Measurements from ENCODE around the gene PNPLA8.
"Not testable (repeated sequence)": the region's sequence is repeated elsewhere in the genome, so short reads cannot be mapped to it uniquely, and the experiment has no call there.

The PNPLA8 gene

GRCh38 chr7:108467391-108467790 is 58.5 kb downstream of the PNPLA8 start:
- no peak for DNase-seq

DNA sequence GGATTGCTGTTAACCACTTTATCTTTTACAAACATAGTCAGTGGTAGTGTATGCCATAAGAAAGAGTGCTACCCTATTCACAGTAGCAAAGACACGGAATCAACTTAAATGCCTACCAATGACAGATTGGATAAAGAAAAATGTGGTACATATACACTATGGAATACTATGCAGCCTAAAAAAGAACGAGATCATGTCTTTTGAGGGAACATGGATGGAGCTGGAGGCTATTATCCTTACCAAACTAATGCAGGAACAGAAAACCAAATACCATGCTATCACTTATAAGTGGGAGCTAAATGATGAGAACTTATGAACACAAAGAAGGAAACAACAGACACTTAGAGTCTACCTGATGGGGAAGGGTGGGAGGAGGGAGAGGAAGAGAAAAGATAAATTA is 59.6 kb downstream of the PNPLA8 start:
- DNase-seq = not testable (repeated sequence)

DNA sequence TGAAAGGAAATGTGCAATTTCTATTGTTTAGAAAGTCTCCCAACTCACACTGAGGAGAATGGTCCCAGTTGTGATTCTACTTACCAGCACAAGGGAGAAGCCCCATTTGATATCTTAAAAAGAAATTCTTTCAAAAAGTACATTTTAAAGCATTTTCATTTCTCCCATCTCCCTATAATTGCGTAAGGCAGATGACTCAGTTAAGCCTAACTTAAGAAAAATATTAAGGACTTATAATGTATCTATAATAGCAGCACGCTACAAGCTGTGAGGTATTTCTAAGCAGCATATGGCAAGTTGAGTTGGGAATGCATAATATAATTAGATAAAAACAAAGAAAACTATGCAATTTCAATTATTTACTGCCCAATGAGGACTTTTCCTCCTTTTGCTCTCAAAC is 61.2 kb downstream of the PNPLA8 start:
- DNase-seq = no peak

- DNase-seq = no peak
These were observed 62.3 kb downstream of the PNPLA8 start for GRCh38 chr7:108463613-108464012.

DNA sequence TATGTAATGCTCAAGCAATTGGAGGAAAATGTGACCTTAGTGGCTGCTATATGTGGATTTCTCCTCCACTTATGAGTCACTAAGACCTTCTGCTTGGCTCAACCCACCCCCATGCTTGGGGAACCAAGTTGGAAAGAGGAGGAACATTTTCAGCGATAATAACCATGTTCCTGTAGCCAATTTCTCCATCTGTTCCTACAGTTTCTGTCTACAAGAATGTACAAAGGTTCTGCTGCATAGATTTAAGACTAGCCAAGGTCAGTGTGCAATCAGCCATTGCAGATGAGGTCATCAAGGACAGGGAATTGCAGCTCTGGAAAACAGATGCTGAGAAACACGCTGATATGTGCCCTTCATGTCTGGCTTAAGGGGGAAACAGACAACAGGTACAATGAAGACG is 64.1 kb downstream of the PNPLA8 start:
- no peak for DNase-seq

- DNase-seq = no peak
These were observed 65.0 kb downstream of the PNPLA8 start for GRCh38 chr7:108460964-108461363.

DNA sequence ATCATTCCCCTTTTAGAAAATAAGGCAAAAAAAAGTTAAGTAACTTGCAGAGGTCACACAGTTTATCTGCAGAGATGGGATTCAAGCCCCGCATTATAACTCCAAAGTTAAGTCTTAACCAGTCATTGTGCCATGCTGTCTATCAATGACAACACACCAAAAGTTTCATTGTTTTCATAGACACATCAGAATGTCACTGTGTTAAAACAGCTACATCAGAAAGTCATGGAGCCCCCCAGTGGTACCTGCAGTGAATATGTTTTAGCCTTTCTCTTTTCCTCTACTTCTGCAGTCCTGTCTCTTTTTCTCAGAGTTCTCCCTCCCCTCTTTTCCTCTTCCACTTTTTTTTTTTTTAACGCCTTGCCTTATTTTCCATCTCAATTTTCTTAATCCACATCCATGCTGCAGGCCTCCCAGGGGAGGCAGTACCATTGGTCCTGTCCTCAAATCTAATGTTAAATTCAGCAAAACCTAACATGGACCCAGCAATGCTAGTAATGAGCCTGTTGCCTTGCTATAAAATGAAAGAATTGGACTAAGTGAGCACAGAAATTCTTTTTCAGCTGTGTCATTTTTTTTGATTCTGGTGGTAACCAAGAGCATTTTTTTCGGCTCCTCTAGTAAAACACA is 65.9 kb downstream of the PNPLA8 start:
- DNase-seq = no peak

GRCh38 chr7:108457871-108458270 is 68.1 kb downstream of the PNPLA8 start:
- no peak for DNase-seq

DNA sequence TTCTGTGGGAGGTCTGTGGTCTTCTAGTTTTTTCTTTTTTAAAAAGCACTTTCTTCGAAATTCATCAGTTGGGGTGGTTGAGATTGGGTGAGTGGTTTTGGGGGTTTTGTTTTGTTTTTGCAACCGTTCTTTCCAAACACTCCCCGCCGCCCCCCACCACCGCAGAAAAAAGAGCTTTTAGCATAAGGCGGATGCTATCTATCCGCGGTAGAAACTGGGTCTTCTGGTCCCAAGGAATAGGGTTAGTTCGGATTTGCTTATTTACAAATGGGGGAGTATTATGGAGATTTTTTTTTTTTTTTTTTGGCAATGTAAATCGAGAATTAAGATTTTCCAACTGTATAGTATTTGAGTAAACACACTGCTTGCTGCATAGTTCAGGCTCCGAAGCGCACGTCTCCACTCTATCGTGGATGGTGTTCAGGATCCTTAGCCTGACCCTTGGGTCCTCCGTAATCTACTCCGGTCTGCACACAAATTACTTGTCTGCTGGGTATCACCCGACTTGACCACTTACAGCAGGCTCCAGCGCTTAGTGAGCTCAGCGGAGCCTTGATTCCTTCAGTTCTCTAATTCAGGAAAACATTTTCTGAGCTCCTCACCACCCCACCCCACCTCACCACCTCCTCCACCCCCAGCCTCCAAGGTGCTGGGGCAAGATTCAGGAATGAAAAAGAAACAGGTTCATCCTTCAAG is 68.9 kb downstream of the PNPLA8 start:
- no peak for DNase-seq

DNA sequence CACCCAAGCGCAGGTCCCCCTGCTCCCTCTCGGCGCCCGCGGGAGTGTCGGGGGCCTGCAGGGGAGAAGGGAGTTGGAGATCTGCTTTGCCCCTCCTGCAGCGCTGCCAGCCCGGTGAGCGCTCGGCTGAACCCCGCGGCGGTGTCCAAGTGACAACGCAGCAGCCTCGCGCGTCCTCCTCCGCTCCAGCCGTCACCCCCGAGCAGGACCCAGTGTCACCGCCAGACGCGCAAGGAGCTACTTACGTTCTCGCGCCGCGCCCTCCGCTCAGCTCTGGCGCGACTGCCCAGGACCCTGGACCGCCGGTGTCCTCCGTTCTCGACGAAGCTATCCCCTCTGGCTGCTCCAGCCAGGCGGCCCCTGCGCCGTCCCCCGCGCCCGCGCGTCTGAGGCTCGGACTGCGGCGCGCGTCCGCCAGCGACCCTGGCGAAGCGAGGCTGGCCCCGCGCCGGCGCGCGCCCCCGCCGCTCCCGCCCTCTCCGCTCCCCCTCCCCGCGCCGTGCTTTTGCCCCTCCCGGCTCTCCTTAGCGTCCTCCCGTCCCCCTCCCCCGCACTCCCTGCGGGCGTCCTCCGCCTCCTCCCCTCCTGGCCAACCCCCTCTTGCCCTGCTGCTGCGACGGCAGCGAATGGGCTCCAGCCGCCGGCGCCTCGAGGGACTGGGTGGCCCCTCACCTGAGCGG is 69.8 kb downstream of the PNPLA8 start, which contains the start of gene NRCAM:
TSS of gene NRCAM (minus strand) at position 439 of the 680 bp plus-strand sequence. CDS start 216,372 bp downstream, outside the sequence.
- DNase-seq = no peak

- DNase-seq = no peak
These were observed 70.4 kb downstream of the PNPLA8 start for GRCh38 chr7:108455551-108455997.

GRCh38 chr7:108454674-108455550 is 71.0 kb downstream of the PNPLA8 start:
- no peak for DNase-seq

- no peak for DNase-seq
These were observed 71.6 kb downstream of the PNPLA8 start for GRCh38 chr7:108454317-108454673.

- DNase-seq = no peak
These were observed 72.6 kb downstream of the PNPLA8 start for GRCh38 chr7:108453320-108453719.

DNA sequence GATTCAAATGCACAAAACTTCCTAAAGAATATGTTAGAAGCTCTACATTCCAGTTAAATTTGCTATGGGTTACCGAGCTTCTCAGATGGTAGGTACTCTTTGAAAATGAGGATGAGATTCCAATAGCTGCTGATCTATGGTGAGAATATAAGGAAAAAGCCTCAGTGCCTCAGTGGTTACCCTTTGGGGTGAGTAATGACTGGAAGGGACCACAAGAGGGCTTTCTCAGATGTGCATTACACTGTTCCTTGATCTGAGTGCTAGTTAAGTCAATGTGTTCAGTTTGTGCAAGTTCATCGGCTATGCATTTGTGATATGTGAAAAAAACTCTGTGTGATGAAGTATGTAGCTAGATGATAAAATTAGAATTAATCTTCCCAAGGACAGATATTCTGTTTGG is 73.2 kb downstream of the PNPLA8 start:
- DNase-seq = no peak

DNA sequence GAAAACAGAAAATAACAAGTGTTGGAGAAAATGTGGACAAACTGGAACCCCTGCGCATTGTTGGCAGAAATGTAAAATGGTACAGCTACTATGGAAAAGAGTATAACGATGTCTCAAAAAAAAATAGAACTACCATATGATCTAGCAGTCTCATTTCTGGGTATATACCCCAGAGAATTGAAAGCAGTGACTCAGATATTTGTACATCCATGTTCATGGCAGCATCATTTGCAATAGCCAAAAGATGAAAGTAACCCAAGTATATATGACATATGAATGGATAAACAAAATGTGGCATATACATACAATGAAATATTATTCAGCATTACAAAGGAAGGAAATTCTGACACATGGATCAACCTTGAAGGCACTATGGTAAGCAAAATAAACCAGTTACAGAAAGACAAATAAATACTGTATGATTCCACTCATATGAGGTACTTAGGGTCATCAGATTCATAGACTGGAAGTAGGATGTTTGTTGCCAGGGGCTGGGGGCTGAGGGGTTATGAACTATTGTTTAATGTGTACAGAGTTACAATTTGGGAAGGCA is 74.6 kb downstream of the PNPLA8 start:
- no peak for DNase-seq

- no peak for DNase-seq
These were observed 75.8 kb downstream of the PNPLA8 start for GRCh38 chr7:108450160-108450559.

DNA sequence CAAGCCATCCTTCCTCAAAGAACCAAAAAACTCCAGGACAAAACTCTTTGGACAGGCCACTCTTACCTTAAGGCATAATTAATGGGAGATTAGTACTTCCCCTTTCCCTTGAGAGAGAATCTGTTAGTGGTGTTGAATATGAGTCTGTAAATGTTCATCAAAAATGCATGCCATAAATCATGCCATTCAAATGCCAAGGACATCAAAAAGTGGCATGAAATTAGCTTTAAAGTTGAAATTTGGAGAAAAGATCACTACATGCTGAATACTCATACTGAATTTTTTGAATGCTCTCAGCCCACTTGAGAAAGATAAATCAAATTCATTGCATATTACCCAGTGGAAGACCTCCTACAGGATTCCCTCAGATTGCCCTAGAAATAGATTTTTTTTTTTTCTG is 76.4 kb downstream of the PNPLA8 start:
- DNase-seq = no peak

GRCh38 chr7:108448584-108449505 is 77.1 kb downstream of the PNPLA8 start:
- DNase-seq = no peak

- DNase-seq = no peak
These were observed 83.8 kb downstream of the PNPLA8 start for GRCh38 chr7:108442039-108442568.

- no peak for DNase-seq
These were observed 84.5 kb downstream of the PNPLA8 start for GRCh38 chr7:108441392-108441955.

All from GF-D8 (cell line).